Uterus (tissue), 2 donors: Measurements from ENCODE around the gene NKAIN2.

ENCODE experiments used
- CTCF ChIP-seq, 4 experiments: fragments of 200-600 bp in 2 of 4; fragments of 450-650 bp in 2 of 4; sonication (generic) in 2 of 4; IDR thresholded peaks; one replicate each; pipeline ENCODE4 v1.5.1; 2016 to 2019; ENCODE audit warnings: antibody characterized with exemption in 4 of 4, mild to moderate bottlenecking in 2 of 4, moderate library complexity in 1 of 4
- POLR2A ChIP-seq, 2 donors: fragments of 450-650 bp; IDR thresholded peaks; one replicate each; pipeline ENCODE4 v1.6.1; 2016; ENCODE audit warnings: antibody characterized with exemption in 2 of 2, mild to moderate bottlenecking in 1 of 2, moderate library complexity in 1 of 2

- TF ChIP-seq CTCF (IDR thresholded peaks at IDR 0.05) (no peak), POLR2A (IDR thresholded peaks at IDR 0.05) (no peak)
Observed at GRCh38 chr6:124193132-124193531, 389.5 kb downstream of the NKAIN2 start.
